Stimulated activated CD8-positive, alpha-beta memory T cell treated with anti-CD3 and anti-CD28 coated beads, Interleukin-4, amount 100 ng/mL, for 48 hours (primary cell): Measurements from ENCODE around the gene DNASE1L3.
"Not testable (repeated sequence)": the region's sequence is repeated elsewhere in the genome, so short reads cannot be mapped to it uniquely, and the experiment has no call there.

Source experiments
- DNase-seq: peaks from one replicate; pipeline ENCODE4 v3.0.0-alpha.2; 2020

Gene DNASE1L3

DNA sequence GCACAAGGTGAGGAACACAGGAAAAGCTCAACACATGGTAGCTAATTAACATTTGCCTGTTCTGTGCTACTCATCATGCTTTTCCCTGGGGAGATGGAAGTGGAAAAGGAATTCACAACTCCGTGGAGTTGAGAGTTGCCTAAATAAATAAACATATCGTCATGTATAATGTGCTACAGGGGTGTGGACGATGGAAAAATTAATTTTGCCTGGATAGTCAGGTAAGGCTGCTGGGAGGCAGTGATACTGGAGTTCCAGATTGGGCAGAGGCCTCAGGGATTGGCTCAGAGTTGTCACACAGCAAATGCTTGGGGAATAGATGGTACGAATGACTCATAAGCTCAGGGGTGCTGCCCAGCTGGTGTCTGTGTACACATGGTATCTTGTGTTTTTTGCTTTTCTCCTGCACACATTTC lies 23.8 kb upstream of the DNASE1L3 start:
- DNase-seq, result no peak

DNA sequence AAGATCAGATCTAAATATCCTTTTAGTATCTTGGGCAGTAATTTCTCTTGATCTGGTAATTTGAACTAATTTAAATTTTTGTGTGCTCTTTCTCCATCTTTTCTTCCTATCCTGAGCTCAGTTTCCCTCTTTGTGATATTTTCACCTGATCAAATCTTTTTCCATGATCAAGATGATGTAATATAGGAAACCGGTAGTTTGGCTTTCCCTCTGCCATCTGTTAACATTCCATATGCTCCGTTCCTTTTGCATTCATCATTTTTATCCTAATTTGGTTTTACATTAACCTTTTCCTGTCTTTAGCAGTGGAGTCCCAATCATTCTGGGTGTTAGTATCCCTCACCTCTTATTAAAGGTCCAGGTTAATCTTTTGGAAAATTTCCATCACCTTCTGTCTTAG lies 20.9 kb upstream of the DNASE1L3 start:
- no peak for DNase-seq

DNA sequence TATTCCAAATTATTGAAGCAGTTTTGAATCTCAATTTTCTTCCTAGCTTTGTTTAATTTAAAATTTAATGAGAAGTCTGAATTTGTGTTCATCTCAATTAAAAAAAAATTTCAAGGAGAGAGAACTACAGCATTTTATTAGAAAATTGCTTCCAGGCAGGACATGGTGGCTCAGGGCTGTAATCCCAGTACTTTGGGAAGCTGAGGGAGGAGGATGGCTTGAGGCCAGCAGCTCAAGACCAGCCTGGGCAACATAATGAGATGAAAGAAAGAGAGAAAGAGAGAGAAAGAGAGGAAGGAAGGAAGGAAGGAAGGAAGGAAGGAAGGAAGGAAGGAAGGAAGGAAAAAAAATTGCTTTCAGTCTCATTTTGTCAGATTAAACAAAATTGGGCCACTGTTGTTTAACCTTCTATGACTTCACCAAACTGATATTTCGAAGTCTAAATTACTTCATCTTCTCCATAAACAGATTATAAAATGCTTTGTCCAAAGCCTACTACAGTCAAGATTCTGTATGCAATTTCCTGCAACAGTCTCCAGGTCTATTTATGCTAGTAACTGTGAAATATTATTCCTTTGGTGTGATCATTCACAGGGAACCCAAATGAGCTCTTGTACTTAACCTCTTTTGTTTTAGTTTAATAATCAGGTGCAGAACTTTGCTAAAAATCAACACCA lies 20.2 kb upstream of the DNASE1L3 start:
- DNase-seq, result no peak

DNA sequence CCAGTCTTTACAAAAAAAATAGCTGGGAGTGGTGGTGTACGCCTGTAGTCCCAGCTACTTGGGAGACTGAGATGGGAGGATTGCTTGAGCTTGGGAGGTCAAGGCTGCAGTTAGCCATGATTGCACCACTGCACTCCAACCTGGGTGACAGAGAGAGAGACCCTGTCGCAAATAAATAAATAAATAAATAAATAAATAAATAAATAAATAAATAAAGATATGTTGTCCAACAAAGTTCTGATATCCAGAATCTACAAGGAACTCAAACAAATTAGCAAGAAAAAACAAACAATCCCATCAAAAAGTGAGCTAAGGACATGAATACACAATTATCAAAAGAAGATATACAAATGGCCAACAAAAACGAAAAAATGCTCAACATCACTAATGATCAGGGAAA lies 17.2 kb upstream of the DNASE1L3 start:
- not testable (repeated sequence) for DNase-seq

DNA sequence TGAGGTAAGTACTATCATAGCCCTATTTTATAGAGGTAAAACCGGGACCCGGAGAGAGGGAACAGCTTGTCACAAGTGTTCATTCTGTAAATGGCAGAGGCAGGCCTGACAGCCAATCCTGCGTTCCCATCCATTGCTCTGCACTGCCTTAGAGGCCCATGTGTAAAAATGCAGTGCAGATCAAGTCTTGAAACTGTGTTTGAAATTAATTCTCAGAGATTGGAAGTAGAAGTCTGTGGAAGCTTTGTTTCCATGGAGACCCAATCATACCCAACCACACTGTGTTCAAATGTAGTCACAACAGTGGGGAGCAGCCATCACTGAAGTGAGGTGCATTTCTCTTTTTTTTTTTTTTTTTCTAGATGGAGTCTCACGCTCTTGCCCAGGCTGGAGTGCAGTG lies 13.1 kb upstream of the DNASE1L3 start:
- DNase-seq, result no peak

DNA sequence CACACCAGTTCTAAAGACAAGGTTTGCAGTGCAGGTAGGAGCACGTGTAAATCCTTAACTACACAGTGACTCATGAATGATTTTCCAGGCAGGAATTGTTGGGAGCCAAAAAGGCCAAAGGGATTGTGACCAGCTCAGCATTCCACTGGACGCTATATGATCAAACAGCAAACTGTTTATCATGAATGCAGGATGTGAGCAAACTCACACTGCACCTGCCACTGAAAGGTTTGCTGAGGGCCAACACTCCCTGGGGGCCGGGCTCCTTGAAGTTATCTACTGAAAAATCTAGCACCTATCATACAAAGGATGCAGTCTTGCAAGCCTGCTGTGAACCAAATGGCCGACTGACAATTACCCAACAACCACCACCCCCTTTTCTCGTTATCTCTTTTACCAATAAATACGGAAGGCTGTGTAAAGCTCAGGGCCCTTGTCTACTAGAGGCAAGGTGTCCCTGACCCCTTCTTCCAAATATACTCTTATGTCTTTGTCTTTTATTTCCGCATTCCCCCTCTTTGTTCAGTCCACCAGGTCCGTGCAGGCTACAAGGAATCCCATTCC lies 11.5 kb upstream of the DNASE1L3 start:
- DNase-seq, result no peak

DNA sequence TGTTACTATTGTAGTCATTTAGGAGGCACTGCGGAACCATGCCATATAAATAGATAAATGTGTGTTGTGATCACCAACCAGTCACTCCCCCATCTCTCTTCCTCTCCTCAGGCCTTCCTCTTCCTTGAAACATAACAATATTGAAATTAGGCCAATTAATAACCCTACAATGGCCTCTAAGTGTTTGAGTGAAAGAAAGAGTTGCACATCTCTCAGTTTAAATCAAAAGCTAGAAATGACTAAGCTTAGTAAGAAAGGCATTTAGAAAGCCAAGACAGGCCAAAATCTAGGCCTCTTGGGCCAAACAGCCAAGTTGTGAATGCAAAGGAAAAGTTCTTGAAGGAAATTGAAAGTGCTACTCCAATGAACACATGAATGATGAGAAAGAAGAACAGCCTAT lies 8.1 kb upstream of the DNASE1L3 start:
- DNase-seq, result no peak

DNA sequence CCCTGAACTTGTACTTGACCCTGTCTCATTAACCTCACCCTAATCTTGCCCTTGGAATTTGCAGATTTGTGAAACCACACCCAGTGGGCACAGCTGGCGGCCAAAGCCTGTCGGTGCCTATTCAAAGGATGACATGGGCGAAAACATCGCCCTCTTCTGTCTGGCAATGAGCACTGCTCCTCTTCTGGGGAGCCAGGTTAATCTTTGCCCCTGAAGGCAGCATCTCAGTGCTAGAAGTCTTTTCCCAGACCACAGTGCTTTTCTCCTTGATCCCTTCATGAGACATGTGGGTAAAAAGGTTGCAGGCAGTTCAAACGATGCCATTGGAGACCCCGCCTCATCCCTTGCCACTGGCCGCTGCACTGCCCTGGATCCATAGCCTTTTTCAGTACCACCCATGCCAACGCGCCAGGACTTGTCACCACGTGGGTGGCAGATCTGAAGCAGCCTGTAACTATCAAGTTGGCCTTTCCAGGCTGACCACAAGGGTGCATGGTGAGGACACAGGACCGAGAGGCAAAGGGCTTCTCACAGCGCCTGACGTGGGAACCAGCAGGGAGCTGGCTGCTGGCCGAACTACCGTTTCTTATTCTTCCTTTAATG lies 6.5 kb upstream of the DNASE1L3 start:
- peak; percentile 66 for DNase-seq

DNA sequence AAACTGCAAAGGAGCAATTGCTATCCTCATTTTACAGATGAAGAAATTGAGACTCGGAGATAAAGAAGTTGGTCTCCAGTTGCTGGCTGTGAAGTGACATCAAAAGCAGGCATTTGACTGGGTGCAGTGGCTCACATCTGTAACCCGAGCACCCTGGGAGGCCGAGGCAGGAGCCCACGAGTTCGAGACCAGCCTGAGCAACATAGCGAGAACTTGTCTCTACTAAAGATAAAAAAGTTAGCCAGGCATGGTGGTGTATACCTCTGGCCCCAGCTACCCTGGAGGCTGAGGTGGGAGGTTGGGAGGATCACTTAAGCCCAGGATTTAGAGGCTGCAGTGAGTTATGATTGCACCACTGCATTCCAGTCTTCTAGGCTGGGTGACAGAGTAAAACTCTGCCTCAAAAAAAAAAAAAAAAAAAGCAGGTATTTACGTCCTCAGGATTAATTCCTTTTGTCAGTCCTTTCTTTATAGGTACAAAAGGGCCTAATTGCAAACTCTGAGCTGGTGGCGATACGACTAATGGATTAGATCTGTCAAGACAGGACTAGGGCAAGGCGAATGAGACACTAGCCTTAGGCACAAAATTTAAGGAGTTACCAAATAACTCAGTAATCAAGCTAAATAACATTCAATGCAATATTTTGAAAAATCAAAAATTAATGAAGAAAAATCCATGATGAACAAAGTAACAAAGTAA lies 5.9 kb upstream of the DNASE1L3 start:
- no peak for DNase-seq

DNA sequence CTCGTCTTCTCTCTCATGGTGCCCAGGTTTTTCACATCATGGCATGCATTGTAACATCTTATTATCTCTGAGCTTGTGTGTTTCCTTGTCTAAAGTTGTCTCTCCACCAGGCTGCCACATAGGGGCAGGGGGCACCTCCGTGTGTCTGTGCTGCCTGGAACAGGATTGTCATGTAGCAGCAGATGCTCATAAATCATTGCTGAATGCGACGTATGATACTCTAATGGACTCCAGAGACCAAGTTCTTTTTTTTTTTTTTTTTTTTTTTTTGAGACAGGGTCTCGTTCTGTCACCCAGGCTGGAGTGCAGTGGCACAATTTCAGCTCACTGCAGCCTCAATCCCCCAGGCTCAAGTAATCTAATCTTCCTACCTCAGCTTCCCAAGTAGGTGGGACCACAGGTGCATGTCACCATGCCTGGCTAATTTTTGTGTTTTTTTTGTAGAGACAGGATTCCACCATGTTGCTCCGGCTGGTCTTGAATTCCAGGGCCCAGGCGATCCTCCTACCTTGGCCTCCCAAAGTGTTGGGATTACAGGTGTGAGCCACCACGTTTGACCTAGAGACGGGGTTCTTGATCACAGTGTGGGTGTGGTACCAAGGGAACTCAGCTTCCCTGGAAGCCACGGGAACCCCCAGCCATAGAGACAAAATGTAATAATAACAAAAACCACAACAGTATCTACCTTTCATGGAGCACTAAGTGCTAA lies 4.7 kb upstream of the DNASE1L3 start:
- DNase-seq, result no peak

DNA sequence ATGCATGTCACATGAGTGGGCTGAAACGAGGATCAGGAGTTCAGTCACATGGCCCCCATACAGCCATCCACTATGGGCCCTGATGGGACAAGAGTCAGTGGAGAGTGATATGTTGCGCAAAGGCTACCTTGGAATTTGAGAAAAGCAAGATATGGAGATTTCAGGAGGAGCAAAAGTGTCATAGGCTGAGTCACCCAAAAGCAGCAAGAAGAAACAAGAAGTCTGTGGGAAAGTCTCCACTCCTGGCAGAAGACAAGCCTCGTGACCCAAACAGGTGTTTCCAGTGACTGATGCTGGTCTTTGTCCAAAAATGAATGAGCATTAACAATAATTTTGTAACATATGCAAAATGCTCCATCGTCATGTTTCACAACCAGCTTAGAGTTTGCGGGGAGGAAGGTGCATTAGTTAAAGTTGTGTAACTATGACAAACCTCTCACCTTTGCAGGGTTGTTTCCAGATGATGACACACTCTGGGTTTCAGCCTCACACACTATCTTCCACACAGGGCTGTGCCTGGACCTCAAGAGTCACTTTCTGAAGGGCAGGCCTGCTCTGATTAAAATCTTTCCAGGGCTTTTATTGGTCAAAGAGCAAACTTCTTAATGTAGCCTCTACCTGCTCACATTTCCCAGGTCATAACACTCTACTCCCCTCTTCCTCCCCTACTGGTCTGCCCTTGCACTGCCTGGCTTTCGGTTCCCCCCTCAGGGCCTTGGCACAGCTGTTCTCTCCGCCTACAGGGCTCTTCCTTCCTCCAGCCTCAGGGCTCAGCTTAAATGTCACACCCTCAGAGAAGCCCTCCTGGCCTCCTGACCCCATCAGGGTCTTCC lies 3.9 kb upstream of the DNASE1L3 start:
- DNase-seq, result peak; percentile 63

DNA sequence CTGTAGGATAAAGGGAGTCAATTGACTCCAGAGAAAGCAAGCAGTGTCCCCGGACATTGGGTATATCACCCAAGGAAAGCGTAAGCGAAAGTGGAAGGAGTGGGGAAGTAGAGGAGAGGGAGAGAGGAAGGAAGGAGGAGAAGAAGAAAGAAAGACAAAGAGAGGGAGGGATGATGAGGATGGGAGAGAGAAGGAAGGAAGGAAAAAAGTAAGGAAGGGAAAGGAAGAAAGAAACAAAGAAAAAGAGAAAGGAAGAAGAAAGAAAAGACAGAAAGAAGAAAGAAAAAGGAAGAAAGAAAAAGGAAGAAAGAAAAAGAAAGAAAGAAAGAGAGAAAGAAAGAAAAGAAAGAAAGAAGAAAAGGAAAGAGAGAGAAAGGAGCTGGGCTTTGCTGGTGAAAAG lies 839 bp downstream of the DNASE1L3 start:
- no peak for DNase-seq

DNA sequence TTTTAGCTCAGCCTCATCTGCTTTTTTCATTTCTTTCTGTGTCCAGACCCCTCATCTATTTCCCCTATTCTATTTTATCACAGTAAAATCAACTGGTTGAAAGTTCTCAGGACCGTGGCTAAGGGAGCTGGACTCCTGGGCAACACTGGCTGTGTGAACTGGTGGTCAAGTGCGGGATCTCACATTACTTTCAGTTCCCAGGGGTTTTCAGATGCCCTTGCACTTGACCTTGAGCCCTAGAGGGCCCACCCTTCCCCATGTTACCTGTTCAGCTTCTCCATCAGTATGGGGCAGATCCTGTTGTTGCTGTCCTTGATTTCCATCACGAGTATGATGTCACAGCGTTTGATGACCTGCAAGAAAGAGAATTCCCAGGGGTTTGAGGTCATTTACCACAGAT lies 2.8 kb downstream of the DNASE1L3 start:
- DNase-seq, result no peak

DNA sequence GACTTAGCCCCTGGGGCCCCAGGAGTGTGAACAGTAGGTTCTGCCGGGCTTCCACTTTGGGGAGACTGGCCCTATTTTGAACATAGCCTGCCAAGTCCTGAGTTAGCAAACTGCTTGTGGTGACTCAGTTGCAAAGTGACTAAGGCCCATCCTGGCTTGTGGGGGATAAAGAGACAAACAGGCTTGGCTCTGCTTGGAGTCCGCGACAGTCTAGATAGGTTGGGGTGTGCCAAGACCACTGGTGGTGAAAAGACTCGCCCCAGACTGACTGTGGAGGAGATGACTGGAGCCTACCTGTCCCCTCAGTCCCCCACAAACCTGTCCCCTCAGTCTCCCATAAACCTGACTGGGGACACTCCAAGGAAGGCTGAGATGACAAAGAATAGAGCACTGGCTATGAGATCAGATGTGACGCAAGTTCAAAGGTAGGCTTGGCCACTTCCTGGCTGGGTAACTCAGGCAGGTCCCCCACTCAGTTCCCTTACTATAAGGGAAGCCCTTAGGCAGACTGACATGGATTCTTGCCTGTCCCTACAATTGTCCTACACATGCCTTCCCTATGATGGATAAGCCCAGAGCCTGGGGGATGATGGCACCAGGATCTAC lies 4.3 kb downstream of the DNASE1L3 start:
- peak; percentile 48 for DNase-seq

DNA sequence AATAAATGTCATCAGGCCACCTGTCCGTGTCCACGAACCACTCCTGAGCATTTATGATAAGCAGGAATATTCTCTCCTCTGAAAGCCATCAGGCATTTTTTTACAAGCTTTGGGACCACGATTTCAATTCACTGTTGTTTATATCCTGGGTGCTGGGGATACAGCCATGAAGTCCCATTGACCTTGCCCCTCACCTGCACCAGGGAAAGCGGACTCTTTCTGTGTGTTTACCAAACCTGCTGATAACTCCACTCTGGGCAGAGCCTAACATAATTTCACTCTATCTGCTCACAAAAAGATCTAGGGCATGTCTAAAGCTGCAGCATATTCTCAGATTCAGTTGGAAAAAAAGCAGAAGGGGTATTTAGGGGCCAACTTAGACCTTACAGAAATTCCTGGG lies 4.8 kb downstream of the DNASE1L3 start:
- no peak for DNase-seq

DNA sequence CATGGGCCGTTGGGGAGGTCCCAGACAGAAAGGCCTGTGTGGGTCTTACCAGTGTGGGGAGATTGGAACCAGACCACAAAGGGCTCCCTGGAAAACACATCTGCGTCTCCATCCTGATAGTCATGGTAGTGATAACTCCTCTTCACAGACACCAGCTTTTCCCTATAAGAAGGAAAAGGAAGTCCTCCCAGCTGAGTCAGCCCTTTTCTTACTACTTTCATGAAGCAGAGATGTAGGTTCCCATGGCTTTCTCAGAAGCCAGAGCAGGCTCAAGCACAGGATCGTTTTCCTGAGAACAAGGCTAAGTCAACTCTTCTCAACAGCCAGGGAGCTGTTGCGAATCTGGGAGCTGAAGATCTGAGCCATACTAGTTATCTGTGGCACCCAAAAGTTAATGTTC lies 6.1 kb downstream of the DNASE1L3 start:
- DNase-seq, result no peak

DNA sequence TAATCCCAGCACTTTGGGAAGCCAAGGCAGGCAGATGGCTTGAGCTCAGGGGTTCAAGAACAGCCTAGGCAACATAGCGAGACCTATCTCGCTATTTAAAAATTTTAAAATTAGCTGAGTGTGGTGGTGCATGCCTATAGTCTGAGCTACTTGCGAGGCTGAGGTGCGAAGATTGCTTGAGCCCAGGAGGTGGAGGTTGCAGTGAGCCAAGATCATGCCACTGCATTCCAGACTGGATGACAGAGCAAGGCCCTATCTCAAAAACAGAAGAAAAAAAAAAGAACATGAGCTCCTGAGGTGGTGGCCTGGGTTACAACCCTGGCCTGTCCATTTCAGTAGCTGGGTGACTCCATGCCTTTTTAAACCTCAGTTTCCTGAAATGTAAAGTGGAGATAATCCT lies 7.2 kb downstream of the DNASE1L3 start:
- DNase-seq, result no peak

DNA sequence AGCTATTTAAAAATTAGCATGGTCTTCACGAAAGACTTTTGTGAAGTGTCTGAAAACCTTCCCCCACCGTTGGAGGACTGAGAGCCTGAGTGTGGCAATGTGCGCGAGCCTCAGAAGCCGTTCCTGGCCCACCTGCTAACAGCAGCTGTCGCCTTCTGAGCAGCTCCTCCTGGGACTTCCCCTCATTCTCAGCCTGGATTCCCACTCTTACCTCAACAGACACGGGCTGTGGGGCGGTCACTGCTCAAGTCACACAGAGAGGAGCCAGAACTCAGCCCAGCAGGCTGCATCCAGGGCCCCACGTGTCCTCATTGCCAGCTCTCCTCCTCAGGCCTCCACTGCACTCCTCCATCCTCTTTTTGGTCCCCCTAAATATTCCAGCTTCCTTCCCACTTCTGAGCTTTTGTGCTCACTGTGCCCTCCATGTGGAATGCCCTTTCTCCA lies 7.8 kb downstream of the DNASE1L3 start:
- no peak for DNase-seq

DNA sequence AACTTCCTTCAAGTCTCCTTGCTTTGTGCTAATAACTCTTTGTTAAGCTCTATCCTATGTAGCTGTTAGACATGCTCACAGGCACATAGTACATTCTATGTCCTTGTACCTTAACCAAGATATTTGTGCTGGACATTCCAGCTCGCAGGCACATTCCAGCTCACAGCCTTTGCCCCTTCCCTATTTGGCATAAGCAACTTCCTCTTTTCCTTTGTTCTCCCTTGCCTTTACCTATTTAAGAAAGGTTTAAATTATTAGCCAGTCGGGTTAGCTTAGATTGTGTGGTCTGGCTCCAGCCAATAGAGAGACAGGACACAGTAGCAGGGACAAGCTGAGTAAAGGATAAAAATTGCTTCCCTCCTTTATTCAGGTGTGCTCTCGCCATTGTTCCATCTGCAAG lies 9.3 kb downstream of the DNASE1L3 start:
- DNase-seq, result not testable (repeated sequence)

DNA sequence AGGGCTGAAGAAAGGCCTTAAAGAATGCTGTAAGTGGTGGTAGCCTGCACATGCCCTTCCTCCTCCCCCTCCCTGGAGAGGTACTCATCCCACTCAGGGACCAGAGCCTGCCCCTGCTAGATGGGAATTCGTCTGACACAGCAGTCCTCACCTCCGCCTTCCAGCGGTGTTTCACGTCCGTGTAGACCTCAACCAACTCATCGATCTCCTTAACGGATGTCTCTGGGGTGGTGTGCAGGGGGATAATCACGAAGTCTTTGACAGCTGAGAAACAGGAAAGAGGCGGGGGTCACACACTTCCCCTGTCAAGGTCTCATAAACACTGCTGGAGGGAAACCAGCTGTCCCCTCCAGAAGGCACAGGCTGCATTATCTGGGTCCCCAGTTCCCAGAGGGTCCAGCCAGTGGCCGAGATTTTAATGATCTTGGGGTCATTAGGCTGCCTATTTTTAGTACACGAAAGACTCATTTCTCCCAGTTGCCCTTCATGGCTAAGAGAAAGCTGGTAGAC lies 9.9 kb downstream of the DNASE1L3 start:
- no peak for DNase-seq

DNA sequence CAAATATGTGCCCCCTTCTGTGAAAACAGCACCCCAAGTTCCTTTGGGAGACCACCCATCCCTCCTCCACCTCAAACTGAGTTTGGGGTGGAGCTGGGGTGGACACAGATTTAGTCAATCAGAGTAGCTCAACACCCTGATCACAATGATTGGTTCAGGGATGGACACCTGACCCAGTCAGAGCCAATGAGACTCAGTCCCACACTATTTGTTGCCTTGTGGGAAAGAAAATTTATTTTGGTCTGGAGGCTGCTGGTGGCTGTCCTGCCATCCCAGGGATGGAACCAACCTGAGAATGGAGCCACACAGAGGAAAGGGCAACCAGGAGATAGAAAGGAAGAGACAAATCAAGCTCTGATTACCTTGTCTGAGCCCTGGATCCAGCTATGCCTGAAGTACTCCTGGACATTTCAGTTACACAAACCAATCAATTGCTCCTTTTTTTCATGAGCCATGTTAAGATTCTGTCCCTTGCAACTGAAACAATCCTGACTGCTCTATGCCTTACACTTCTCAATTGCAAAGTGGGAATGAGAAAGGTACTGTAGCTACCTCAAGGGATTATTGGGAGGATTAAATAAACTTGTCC lies 10.6 kb downstream of the DNASE1L3 start:
- no peak for DNase-seq
